ENCODE measurements around the gene PREP. TPM values are rescaled to one million over a fixed set of nuclear protein-coding genes. Genes with fewer than 3 reads are reported as not detected.

The PREP gene
- total RNA-seq, 1 donor from 2014 or later: 18.0 TPM

DNA sequence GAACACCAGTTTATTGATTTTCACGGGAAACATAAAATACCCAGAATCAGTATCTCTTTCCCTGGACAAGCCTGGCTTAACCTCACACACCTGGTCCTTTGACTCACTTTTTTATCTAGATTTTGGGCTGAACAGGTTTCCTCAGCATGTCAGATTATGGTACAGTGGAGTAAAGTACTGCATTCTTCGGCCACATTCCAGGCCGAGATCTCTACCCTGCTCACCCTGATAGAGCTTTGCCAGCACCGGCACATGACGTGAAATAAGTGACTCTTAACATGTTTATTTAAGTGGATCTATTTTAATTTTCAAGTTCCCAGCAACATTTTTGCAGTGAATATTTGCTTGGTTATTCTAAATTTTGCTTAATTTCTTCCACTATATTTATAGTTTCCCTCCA is 144.1 kb downstream of the PREP start:
- TF ChIP-seq, protein P1, sequence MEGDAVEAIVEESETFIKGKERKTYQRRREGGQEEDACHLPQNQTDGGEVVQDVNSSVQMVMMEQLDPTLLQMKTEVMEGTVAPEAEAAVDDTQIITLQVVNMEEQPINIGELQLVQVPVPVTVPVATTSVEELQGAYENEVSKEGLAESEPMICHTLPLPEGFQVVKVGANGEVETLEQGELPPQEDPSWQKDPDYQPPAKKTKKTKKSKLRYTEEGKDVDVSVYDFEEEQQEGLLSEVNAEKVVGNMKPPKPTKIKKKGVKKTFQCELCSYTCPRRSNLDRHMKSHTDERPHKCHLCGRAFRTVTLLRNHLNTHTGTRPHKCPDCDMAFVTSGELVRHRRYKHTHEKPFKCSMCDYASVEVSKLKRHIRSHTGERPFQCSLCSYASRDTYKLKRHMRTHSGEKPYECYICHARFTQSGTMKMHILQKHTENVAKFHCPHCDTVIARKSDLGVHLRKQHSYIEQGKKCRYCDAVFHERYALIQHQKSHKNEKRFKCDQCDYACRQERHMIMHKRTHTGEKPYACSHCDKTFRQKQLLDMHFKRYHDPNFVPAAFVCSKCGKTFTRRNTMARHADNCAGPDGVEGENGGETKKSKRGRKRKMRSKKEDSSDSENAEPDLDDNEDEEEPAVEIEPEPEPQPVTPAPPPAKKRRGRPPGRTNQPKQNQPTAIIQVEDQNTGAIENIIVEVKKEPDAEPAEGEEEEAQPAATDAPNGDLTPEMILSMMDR (IDR thresholded peaks at IDR 0.05; ENCODE audit: insufficient read depth, low read length, poor library complexity, severe bottlenecking): no peak
- Histone ChIP-seq H3K36me3 (ENCODE audit: control insufficient read depth, insufficient read depth, low read length) (no peaks in the 10 kb centered on the region), H3K27me3 (ENCODE audit: control insufficient read depth, insufficient read depth, low read length) (no peaks in the 10 kb centered on the region), H3K4me3 (ENCODE audit: low read depth, low read length) (no peak overlapping the region)
- DNase-seq (ENCODE audit: low read depth): no peak

- DNase-seq (ENCODE audit: low read depth): no peak
- H3K27me3 ChIP-seq (ENCODE audit: control insufficient read depth, insufficient read depth, low read length): no peaks in the 10 kb centered on the region
- TF ChIP-seq, protein P1 (IDR thresholded peaks at IDR 0.05; ENCODE audit: insufficient read depth, low read length, poor library complexity, severe bottlenecking): no peak
- H3K36me3 ChIP-seq (ENCODE audit: control insufficient read depth, insufficient read depth, low read length): no peaks in the 10 kb centered on the region
- H3K4me3 ChIP-seq (ENCODE audit: low read depth, low read length): no peak overlapping the region
These were observed 145.5 kb downstream of the PREP start for GRCh38 chr6:105257340-105257739.

GRCh38 chr6:105256619-105257018 is 146.3 kb downstream of the PREP start:
- no peaks in the 10 kb centered on the region for H3K36me3 ChIP-seq (ENCODE audit: control insufficient read depth, insufficient read depth, low read length)
- DNase-seq (ENCODE audit: low read depth): no peak
- TF ChIP-seq, protein P1 (IDR thresholded peaks at IDR 0.05; ENCODE audit: insufficient read depth, low read length, poor library complexity, severe bottlenecking): no peak
- H3K4me3 ChIP-seq (ENCODE audit: low read depth, low read length): no peak overlapping the region
- H3K27me3 ChIP-seq (ENCODE audit: control insufficient read depth, insufficient read depth, low read length): no peaks in the 10 kb centered on the region

GRCh38 chr6:105253787-105254186 is 149.1 kb downstream of the PREP start:
- Histone ChIP-seq H3K4me3 (ENCODE audit: low read depth, low read length) (no peak overlapping the region), H3K27me3 (ENCODE audit: control insufficient read depth, insufficient read depth, low read length) (no peaks in the 10 kb centered on the region), H3K36me3 (ENCODE audit: control insufficient read depth, insufficient read depth, low read length) (no peaks in the 10 kb centered on the region)
- TF ChIP-seq, protein P1 (IDR thresholded peaks at IDR 0.05; ENCODE audit: insufficient read depth, low read length, poor library complexity, severe bottlenecking): no peak
- no peak for DNase-seq (ENCODE audit: low read depth)

GRCh38 chr6:105251689-105252088 is 151.2 kb downstream of the PREP start:
- no peaks in the 10 kb centered on the region for H3K27me3 ChIP-seq (ENCODE audit: control insufficient read depth, insufficient read depth, low read length)
- no peaks in the 10 kb centered on the region for H3K36me3 ChIP-seq (ENCODE audit: control insufficient read depth, insufficient read depth, low read length)
- H3K4me3 ChIP-seq (ENCODE audit: low read depth, low read length): no peak overlapping the region
- DNase-seq (ENCODE audit: low read depth): no peak
- TF ChIP-seq, protein P1 (IDR thresholded peaks at IDR 0.05; ENCODE audit: insufficient read depth, low read length, poor library complexity, severe bottlenecking): no peak

GRCh38 chr6:105250533-105250932 is 152.3 kb downstream of the PREP start:
- DNase-seq (ENCODE audit: low read depth): no peak
- Histone ChIP-seq H3K36me3 (ENCODE audit: control insufficient read depth, insufficient read depth, low read length) (no peaks in the 10 kb centered on the region), H3K4me3 (ENCODE audit: low read depth, low read length) (no peak overlapping the region), H3K27me3 (ENCODE audit: control insufficient read depth, insufficient read depth, low read length) (no peaks in the 10 kb centered on the region)
- TF ChIP-seq, protein P1 (IDR thresholded peaks at IDR 0.05; ENCODE audit: insufficient read depth, low read length, poor library complexity, severe bottlenecking): no peak
